ENCODE measurements around the gene CKS1B. TPM values are rescaled to one million over a fixed set of nuclear protein-coding genes. Genes with fewer than 3 reads are reported as not detected.

The CKS1B gene
- total RNA-seq, 1 donor from 2014 or later, result 23.2 TPM

GRCh38 chr1:154937988-154938386 lies 36.5 kb upstream of the CKS1B start:
- no peak for TF ChIP-seq CTCF (IDR thresholded peaks at IDR 0.05)
- H3K27me3 Mint-ChIP-seq (ENCODE audit: low read depth), result no peaks in the 10 kb centered on the region
- peak overlapping the region; percentile 93 for H3K4me3 Mint-ChIP-seq (ENCODE audit: unreplicated experiment)
- peak overlapping the region; percentile 98 for H3K27ac Mint-ChIP-seq (ENCODE audit: unreplicated experiment)
- no peaks in the 10 kb centered on the region for H3K36me3 Mint-ChIP-seq (ENCODE audit: low read depth)
- peaks cover 34% of the 10 kb centered on the region for H3K4me1 Mint-ChIP-seq (ENCODE audit: low read depth)
- no peak for DNase-seq (ENCODE audit: low spot score)
- no peaks in the 10 kb centered on the region for H3K9me3 Mint-ChIP-seq (ENCODE audit: low read depth)

- Mint-ChIP-seq H3K9me3 (ENCODE audit: low read depth) (no peaks in the 10 kb centered on the region), H3K27me3 (ENCODE audit: low read depth) (no peaks in the 10 kb centered on the region), H3K4me1 (ENCODE audit: low read depth) (peaks cover 38% of the 10 kb centered on the region), H3K4me3 (ENCODE audit: unreplicated experiment) (peak overlapping the region; percentile 7), H3K36me3 (ENCODE audit: low read depth) (no peaks in the 10 kb centered on the region), H3K27ac (ENCODE audit: unreplicated experiment) (peak overlapping the region; percentile 59)
- no peak for TF ChIP-seq CTCF (IDR thresholded peaks at IDR 0.05)
- DNase-seq (ENCODE audit: low spot score), result no peak
Measured at GRCh38 chr1:154938604-154939399, 35.7 kb upstream of the CKS1B start.

GRCh38 chr1:154940213-154940560 lies 34.3 kb upstream of the CKS1B start:
- no peak for DNase-seq (ENCODE audit: low spot score)
- Mint-ChIP-seq H3K4me1 (ENCODE audit: low read depth) (peaks cover 41% of the 10 kb centered on the region), H3K27me3 (ENCODE audit: low read depth) (no peaks in the 10 kb centered on the region), H3K27ac (ENCODE audit: unreplicated experiment) (no peak overlapping the region), H3K36me3 (ENCODE audit: low read depth) (no peaks in the 10 kb centered on the region), H3K4me3 (ENCODE audit: unreplicated experiment) (no peak overlapping the region), H3K9me3 (ENCODE audit: low read depth) (no peaks in the 10 kb centered on the region)
- no peak for TF ChIP-seq CTCF (IDR thresholded peaks at IDR 0.05)

GRCh38 chr1:154940651-154941194 lies 33.8 kb upstream of the CKS1B start:
- Mint-ChIP-seq H3K9me3 (ENCODE audit: low read depth) (no peaks in the 10 kb centered on the region), H3K4me3 (ENCODE audit: unreplicated experiment) (no peak overlapping the region), H3K4me1 (ENCODE audit: low read depth) (peaks cover 36% of the 10 kb centered on the region), H3K27ac (ENCODE audit: unreplicated experiment) (peak overlapping the region; percentile 41), H3K36me3 (ENCODE audit: low read depth) (no peaks in the 10 kb centered on the region), H3K27me3 (ENCODE audit: low read depth) (no peaks in the 10 kb centered on the region)
- TF ChIP-seq CTCF (IDR thresholded peaks at IDR 0.05), result no peak
- DNase-seq (ENCODE audit: low spot score), result no peak

GRCh38 chr1:154941333-154942013 lies 33.0 kb upstream of the CKS1B start:
- peaks cover 30% of the 10 kb centered on the region for H3K4me1 Mint-ChIP-seq (ENCODE audit: low read depth)
- peaks cover 3% of the 10 kb centered on the region for H3K36me3 Mint-ChIP-seq (ENCODE audit: low read depth)
- no peak for TF ChIP-seq CTCF (IDR thresholded peaks at IDR 0.05)
- no peaks in the 10 kb centered on the region for H3K27me3 Mint-ChIP-seq (ENCODE audit: low read depth)
- DNase-seq (ENCODE audit: low spot score), result no peak
- no peaks in the 10 kb centered on the region for H3K9me3 Mint-ChIP-seq (ENCODE audit: low read depth)
- H3K4me3 Mint-ChIP-seq (ENCODE audit: unreplicated experiment), result no peak overlapping the region
- H3K27ac Mint-ChIP-seq (ENCODE audit: unreplicated experiment), result no peak overlapping the region

All from chondrocyte (in vitro differentiated cells).